HG03442 (cell line): ENCODE data around the gene EFNA3.
"Not testable (repeated sequence)": the region's sequence is repeated elsewhere in the genome, so short reads cannot be mapped to it uniquely, and the experiment has no call there.

Experiments
- ATAC-seq: cut with Tn5 transposase; IDR thresholded peaks from one replicate; pipeline ENCODE4 v1.9.1; 2021; ENCODE audit warnings: mild to moderate bottlenecking, moderate library complexity; ENCODE audit not compliant: unreplicated experiment

EFNA3 gene

DNA sequence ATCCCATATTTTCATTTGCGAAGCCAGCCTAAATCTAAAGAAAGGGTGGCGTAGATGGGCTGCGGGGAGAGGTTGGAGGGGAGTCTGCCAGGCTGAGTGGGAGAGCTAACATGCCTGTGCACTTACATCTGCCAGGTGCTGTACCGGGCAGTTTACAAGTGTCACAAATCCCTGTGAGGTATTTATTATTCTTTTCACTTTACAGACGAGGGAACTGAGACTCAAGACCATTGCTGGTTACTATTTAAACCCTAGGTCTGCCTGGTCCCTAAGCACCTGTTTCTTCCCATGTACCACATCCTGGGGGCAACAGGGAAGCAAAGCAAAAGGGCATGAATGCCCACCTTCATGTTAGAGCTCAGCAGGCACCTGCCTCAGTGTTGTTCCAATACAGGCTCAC is 29.7 kb downstream of the EFNA3 start:
- ATAC-seq, result no peak

DNA sequence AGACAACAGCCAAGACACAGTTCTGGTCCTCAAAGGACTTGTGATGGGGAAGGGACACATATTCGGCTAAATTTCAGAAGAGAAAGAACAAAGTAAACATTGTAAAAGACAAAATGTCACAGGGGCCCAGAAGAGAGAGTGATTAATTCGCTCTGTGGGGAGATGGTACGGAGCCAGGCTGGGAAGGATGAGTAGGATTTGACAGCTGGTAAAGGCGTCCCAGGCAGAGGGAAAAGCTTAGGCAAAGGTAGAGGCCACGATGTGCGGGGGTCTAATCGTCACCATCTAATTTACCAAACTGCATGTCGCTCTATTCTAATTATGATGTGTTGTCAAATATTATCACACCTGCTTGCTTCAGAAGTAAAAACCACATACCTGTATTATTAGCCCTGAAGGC is 31.7 kb downstream of the EFNA3 start:
- no peak for ATAC-seq

DNA sequence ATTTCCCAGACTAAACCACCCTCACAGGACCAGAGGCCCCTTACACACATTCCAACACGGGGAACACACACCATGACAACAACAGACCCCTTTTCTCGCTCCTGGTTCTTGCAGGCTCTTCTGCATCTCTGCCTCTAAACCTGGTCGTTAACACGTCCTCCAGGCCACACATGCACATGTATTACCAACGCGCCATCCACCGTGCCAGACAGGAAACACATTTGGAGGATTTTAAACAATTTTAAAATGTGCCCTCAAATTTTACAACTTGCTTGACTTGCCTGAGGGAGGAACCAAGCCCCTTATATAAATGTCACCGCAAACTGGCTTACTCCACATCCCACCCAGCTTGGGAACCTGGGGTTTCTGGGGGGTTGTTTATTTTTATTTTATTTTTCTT is 32.2 kb downstream of the EFNA3 start:
- ATAC-seq, result no peak

DNA sequence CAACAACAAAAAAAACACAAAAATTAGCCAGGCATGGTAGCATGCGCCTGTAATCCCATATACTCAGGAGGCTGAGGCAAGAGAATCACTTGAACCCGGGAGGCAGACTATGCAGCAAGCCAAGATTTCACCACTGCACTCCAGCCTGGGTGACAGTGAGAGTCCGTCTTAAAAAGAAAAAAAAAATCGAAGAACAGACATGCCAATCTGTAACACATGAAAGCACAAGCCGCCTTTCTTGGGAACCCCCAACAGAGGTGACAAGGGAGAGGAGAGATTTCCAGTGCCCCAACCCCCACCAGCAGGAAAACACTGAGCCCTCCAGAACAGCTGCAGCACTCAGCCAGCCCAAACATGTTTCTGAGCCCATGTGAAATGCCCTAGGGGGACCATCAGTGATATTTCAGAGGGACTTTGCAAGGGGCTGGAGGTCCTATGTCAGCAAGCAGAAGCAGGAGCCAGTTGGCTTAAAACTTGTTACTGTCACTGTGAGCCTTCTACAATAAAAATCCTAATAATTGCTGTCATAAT is 34.9 kb downstream of the EFNA3 start:
- ATAC-seq, result no peak

DNA sequence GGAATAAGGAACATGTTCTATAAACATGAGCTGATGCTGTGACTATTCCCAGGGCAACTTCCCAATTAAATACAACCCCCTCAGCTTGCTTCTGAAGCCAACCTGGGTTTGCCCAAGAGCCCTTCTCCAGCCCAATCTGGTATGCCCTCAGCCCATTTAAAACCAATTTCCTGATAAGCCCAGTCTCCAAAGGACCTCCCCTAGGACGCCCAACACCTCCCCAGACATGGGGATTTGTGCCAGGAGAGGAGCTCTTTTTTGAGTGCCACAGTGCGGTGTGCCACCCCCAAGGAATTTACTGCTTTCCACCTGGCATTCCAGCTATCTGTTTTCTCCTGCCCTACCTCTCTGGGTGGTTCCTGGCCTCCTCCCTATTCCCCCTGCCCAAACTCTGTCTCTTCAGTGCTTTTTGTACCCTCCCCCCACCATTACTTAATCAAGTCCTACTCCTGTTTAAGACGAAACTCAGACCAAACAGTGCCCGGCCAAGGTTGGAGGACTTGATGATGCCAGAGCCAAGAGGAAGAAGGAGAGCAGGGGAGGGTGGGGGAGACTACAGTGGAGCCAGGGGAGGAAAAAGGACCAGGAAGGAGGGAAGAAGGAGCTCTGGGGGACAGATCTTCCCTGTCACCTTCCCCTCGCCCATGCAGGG is 37.6 kb downstream of the EFNA3 start:
- no peak for ATAC-seq

DNA sequence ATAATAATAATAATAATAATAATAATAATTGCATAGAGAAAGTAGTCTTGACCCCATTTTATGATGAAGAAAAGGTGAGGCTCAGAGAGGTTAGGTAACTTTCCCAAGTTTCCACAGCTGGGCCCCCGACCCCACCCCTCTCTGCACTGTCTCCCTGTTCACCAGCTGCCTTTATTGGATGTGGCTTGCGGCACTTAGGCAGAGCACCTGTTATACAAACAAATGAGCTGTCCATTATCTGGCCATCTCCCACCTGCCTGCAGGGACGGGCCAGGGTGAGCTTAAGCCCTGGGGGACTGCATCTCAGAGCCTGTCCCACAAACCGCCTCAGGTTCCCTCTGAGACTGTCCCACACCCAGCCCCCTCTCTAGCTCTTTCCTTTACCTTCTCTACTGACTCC is 39.0 kb downstream of the EFNA3 start:
- no peak for ATAC-seq

DNA sequence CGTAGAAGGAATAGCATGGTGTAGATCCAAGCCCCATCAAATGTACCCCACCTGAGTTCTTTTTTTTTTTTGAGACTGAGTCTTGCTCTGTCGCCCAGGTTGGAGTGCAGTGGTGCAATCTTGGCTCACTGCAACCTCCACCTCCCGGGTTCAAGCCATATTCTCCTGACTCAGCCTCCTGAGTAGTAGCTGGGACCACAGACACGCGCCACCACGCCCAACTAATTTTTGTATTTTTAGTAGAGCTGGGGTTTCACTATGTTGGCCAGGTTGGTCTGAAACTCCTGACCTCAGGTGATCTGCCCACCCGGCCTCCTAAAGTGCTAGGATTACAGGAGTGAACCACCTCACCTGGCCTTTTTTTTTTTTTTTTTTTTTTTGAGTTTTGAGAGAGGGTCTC is 39.5 kb downstream of the EFNA3 start:
- ATAC-seq, result not testable (repeated sequence)

DNA sequence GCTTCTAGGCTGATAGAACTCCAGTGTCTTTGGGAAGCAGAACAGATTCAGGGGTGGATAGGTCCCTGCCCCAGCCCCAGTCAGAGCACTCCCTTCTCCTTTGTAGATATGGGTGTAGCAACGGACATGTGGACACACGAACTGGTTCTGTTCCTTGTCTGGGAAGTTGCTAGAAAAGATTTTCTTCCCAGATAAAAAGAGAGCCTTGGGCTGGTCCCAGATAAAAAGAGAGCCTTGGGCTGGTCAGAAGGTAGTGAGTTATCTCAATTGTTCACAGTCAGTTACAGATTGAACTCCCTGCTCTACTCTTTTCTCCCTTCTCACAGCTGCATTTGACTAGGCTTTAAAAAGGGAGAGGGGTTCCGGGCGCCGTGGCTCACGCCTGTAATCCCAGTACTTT is 41.6 kb downstream of the EFNA3 start:
- ATAC-seq, result no peak

DNA sequence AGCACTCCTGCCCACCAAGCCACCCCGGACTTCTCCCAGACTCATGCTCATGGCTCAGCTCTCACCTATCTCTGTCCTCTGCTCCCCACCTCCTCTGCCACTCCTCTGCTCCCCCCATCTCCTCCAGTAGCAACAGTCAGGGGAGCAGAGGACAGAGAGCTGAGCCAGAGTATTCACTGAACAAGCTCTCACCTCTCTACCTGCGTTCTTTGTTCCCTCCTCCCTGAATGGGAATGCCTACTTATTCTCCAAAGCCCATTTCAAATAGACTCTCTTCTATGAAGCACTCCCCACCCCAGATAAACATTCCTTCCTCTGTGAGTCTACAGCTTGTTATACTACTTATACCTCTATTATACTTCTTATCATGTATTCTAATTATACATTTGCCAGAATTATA is 42.6 kb downstream of the EFNA3 start:
- ATAC-seq, result no peak

DNA sequence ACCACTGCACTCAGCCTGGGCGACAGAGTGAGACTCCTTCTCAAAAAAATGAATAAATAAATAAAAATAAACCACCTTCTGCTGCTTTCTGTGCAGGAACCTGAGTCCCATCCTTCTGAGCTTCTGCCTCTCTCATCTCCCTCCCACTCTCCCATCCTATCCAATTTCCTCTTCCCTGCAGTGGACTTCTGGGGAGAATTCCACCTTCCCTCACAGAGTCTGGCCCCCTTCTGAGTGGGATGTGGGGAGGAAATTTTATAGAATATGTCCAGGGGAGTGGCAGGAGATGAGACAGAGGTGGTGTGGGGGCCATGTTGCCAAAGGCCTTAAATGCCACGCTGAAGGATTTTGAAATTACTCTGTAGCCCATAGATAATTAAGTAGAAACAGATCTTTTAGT is 43.7 kb downstream of the EFNA3 start:
- ATAC-seq, result no peak

DNA sequence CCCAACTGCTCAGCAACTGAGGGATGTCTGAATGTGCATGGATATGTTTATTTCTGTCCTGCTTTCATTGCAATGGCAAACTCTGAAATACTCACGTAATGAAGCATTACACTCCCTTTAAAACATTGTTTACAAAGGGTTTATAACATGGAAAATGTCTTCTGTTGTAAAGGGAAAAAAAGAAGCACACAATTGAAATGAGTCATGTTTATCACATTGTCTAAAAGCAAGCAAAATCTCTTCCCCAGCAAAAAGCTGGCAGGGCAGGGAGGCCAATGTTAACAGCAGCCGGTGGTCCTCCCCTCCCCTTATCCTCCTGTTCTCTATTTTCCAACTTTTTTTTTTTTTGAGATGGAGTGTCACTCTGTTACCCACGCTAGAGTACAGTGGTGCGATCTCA is 45.2 kb downstream of the EFNA3 start:
- ATAC-seq, result no peak

DNA sequence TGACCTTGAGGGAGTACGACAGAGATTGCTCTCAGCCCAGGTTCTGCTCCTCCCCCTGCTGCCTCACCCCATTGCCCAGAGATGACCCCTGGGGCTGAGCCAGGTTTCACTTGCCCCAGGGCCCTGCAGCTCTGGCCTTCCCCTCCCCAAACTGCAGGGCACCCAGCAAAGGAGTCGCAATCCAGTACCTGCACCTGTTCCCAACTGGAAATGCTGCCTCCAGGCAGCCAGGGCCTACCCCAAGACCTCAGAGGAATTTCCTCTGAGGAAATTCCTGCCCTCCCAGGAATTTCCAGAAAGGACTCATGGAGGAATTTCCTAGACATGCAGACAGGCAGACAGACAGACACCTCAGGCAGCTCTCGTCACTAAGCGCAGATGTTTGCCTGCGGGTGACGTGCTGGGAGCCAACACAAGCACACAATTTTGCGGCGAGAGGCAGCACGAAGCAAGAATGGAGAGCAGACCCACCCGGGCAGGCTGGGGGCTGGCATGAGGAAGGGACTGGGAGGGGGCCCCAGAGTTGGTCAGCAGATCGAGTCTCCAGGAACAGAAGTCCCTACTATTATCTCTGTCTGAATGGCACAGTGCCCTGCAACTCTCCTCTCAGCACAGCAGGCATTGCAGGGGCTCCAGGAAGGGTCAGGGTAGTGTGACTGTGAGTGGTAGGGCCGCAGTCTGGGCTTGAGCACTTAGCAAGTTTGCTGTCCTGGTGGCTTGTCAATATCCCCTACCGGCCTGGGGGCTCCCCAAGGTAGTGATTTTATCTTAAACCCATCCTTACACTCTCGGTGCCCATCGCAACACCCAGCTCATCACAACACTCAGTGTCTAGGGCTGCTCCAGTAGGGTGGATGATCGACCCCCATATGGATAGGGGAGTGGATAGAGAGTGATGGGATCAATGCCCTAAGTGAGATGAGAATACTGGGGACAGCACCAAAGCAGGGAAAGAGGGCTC is 46.1 kb downstream of the EFNA3 start:
- no peak for ATAC-seq

DNA sequence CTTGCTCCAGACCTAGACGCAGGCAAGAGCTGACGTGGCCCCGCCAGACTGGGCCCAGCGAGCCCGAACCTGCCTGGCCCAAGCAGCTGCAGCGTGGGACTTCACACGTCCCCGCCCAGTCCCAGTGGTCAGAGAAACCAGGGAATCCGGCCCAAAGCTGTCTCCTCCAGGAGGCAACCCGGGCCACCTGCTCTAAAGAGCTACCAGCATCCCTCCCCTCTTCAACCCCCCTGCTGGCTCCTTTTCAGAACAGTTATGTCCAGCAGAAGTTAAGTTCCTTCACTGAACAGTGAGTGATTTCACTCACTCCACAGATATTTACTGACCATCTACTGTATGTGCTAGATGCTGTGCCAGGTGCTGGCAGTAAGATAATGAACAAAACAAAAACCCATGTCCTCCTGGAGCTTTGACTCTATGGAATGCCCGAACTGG is 46.9 kb downstream of the EFNA3 start:
- ATAC-seq, result no peak

DNA sequence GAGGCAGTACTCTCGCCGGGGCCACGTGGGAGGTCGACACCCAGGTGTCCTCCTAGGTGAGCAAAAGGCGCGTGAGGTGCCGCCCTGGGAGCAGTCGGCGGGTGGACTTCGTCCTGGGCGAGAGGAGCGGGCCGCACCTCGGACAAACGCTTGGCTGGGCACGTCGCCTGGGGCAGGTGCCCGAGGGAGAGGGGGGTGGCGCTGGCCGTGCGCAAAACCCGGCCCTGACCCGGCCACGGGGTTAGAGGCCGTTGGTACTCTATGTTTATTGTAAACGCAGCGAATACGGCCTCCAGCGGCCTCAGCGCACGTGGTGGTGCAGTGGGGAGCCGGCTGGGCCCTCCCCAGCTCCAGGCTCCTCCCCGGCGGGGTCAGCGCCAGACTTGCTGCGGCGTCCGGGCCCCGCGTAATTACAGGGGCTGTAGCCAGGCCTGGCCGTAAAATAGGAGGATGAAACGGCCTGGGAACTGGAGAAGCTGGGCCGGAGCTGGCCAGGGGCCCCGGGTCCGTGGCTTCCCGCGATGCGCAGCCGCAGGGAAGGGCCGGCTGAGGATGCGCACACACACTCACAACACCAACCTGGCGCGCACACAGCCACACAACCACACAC is 47.4 kb downstream of the EFNA3 start:
- no peak for ATAC-seq

DNA sequence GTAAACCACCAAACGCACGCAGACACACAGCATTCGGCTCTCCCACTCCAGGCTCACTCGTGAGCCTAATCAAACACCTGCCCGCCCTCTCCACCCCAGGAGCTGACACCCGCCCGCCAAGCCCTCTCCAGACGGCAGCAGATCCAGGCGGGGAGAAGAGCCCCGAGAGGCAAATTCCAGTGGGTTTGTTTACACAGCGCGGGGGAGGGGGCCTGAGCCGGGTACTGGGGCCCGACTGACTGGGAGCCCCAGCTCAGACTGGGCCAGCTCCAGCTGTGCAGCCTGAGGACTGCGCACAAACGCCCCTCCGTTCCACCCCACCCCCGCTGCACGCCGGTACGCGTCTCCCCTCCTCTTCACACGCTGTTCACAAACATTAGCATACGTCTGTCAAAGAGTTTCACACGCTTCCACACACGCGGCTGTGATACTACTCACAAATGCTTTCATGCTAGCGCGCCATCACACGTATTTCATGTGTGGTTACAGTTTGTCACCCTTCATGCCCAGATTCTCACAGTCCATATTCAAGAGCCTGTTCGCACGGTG is 48.0 kb downstream of the EFNA3 start:
- ATAC-seq, result no peak

DNA sequence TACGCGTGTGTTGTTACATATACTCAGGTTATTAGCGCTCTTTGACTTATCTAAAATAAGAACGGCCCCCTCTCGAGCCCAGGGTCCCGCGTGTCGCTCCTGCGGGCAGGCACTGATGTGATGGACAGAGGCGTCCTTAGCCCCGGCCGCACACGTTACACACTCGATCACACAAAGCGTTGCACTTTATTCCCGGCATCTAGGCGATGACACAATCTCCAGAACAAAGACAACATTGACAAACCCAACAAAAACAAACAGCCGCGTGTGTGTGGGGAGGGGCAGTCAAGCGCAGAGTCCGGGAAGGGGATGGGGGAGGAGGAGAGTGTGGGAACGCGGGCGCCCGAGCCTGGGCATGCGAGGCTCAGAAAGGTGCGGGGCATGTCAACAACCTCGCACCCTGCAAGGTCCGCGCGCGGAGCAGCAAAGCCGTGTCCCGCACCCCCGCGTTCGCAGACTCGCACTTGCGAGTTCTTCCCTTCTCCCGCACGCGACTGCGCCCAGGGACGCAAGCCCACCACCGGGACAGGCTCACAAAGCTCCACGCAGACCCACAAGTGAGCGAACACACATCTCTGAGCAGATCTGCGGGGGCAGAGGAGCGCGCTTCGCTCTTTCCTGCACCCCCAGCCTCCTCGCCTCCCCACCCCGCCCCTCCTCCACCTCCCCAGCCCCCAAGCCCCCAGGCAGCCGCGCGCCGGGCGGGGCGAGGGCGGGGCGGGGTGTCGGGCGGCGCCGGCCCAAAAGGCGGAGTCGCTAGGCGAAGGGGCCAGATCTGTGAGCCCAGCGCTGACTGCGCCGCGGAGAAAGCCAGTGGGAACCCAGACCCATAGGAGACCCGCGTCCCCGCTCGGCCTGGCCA is 48.7 kb downstream of the EFNA3 start, which contains the start of gene EFNA1:
Gene EFNA1 (plus strand): TSS at position 772 of the 862 bp plus-strand sequence. CDS start 102 bp downstream, outside the sequence.
- no peak for ATAC-seq

DNA sequence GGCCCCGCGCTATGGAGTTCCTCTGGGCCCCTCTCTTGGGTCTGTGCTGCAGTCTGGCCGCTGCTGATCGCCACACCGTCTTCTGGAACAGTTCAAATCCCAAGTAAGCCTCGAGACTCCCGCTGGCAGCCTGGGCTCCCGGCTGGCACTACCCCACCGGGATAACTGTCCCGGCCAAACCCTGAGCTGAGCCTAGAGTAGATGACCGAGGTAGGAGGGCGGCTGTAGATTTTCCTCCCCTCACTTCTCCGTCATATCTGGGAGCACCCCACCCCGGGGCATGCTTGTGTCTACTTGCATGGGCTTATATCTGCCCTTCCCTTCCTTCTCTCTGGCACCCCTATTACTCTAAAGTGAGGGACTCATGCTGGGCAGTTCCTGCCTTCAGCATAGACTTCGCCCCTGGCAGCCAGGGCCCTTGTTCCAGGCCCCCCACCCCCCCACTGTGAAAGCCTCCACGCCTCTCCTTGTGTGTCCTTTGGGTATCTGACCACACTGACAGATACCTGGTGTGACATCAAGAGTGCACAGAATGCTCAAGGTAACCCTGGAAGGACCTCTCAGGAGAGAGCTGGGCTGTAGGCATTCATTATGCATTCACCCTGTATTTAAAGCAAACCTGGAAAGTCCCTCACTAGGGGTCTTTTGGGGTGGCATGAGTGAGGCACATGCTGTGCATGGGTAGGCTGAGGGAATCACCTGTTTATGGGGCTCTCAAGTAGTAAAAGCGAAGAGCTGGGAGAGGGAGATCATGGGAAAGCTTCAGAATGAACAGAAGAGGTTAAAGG is 49.5 kb downstream of the EFNA3 start:
- ATAC-seq, result no peak

DNA sequence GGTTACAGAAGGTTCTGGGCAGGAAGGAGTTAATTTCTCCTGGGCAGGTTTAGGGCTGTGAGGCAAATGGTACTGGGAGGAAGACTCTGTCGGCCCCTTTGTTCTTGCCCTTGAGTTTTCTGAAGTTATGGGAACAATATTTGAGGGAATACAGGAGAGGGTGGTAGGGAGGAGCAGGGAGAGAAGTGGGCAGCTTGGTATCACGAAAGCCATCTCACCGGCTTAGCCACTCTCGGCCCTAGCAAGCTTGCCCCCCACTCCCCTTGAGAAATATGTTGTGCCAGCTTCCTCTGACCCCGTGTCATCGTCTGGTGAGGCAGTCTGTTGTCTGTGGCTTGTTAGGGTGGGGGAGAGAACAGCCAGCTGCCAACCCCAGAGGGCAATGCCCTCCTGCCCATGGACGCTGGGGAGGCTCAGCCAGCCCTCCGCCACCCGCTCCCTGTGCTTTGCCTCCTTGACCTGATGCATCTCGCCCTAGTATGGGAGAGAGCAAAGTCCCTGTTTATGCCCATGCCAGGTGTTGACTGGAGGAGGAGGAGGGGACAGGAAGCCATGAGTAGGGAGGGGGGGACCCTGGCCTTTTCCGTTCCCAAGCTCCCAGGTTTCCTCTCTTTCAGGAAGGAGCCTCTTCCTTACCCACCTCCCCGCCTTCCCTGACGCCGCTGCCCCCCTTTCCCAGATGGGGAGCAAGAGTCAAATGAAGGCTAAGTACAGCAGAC is 50.3 kb downstream of the EFNA3 start:
- ATAC-seq, result no peak
